GM12878 (cell line): ENCODE results near the gene CHMP4A. TPM values are rescaled to one million over a fixed set of nuclear protein-coding genes. Genes with fewer than 3 reads are reported as not detected.

ENCODE experiments used
- BCL11A ChIP-seq: IDR thresholded peaks from 2 replicates; pipeline ENCODE4 v1.6.1; 2011; ENCODE audit warnings: low read depth, low read length
- BHLHE40 ChIP-seq, 2 experiments: fragments of 450-650 bp in 1 of 2; IDR thresholded peaks; 2 replicates each; pipeline ENCODE4 v1.6.1; 2011 to 2017; ENCODE audit warnings: low read depth in 2 of 2, borderline replicate concordance in 1 of 2, improper control_type of control experiment in 1 of 2, low read length in 1 of 2, mild to moderate bottlenecking in 1 of 2
- E4F1 ChIP-seq: fragments of 450-650 bp; IDR thresholded peaks from 2 replicates; pipeline ENCODE4 v1.6.1; 2018; ENCODE audit warnings: borderline replicate concordance, mild to moderate bottlenecking; ENCODE audit not compliant: partially characterized antibody
- EZH2 ChIP-seq: IDR thresholded peaks from 2 replicates; pipeline ENCODE4 v1.6.1; 2012; ENCODE audit warnings: low read depth, mild to moderate bottlenecking, control low read depth, inconsistent platforms, low read length, borderline replicate concordance; ENCODE audit not compliant: control insufficient read depth
- HDGF ChIP-seq: fragments of 450-650 bp; IDR thresholded peaks from 2 replicates; pipeline ENCODE4 v1.6.1; 2016; ENCODE audit warnings: antibody characterized with exemption
- IRF4 ChIP-seq: IDR thresholded peaks from 2 replicates; pipeline ENCODE4 v1.6.1; 2011; ENCODE audit warnings: low read depth, low read length
- NFYB ChIP-seq: IDR thresholded peaks from 2 replicates; pipeline ENCODE4 v1.6.1; 2011; ENCODE audit warnings: low read depth, mild to moderate bottlenecking, low read length, improper control_type of control experiment, moderate library complexity; ENCODE audit not compliant: insufficient read depth
- NR2F1 ChIP-seq: fragments of 450-650 bp; conservative IDR thresholded peaks from 2 replicates; pipeline ENCODE4 v1.6.1; 2017; ENCODE audit warnings: mild to moderate bottlenecking
- PBX3 ChIP-seq: IDR thresholded peaks from 2 replicates; pipeline ENCODE4 v1.6.1; 2011; ENCODE audit warnings: mild to moderate bottlenecking, low read depth, low read length, moderate library complexity; ENCODE audit not compliant: insufficient replicate concordance
- RUNX3 ChIP-seq: IDR thresholded peaks from 2 replicates; pipeline ENCODE4 v1.6.1; 2012; ENCODE audit warnings: low read length, inconsistent platforms
- SMAD1 ChIP-seq: fragments of 450-650 bp; IDR thresholded peaks from 2 replicates; pipeline ENCODE4 v1.6.1; 2018; ENCODE audit warnings: mild to moderate bottlenecking, low read depth; ENCODE audit not compliant: partially characterized antibody
- SMARCA5 ChIP-seq: fragments of 450-650 bp; IDR thresholded peaks from 2 replicates; pipeline ENCODE4 v1.6.1; 2017; ENCODE audit warnings: mild to moderate bottlenecking
- SMC3 ChIP-seq: IDR thresholded peaks from 2 replicates; pipeline ENCODE4 v1.6.1; 2011; ENCODE audit warnings: low read length, improper control_type of control experiment, borderline replicate concordance
- SPI1 ChIP-seq: IDR thresholded peaks from 2 replicates; pipeline ENCODE4 v1.6.1; 2011; ENCODE audit warnings: low read depth, mild to moderate bottlenecking, low read length, moderate library complexity, borderline replicate concordance; ENCODE audit not compliant: insufficient read depth
- USF2 ChIP-seq: IDR thresholded peaks from 2 replicates; pipeline ENCODE4 v1.6.1; 2011; ENCODE audit warnings: low read depth, low read length, improper control_type of control experiment, borderline replicate concordance
- ZNF24 ChIP-seq: fragments of 450-650 bp; IDR thresholded peaks from 2 replicates; pipeline ENCODE4 v1.6.1; 2017; ENCODE audit warnings: antibody characterized with exemption, mild to moderate bottlenecking
- polyA plus RNA-seq, 11 experiments: library from polyadenylated mRNA; depleted of rRNA in 4 of 11; unstranded in 6 of 11; stranded (reverse) in 5 of 11; fragments of >200 nt; fragmentation: Nextera tagmentation in 4 of 11; fragmentation: Illumina TruSeq in 1 of 11; extraction: Ambion mirVana in 4 of 11; extraction: Trizol in 1 of 11; gene quantifications; 1 replicate in 1 of 11; 2 replicates in 10 of 11; pipeline versions ENCODE4 v1.2.1 to v1.2.3, GENCODE V29; 2011 to 2016; ENCODE audit warnings: inconsistent platforms in 2 of 11, missing spikeins in 2 of 11, low read depth in 1 of 11
- total RNA-seq, 4 experiments: library from RNA; depleted of rRNA in 3 of 4; stranded (reverse); fragments of >200 nt in 3 of 4; fragmentation: Illumina TruSeq in 1 of 4; extraction: Trizol in 1 of 4; gene quantifications; 2 replicates each; pipeline versions ENCODE4 v1.2.1 to v1.2.3, GENCODE V29; 2013 to 2021
- TF ChIP-seq, protein P1 (sequence below): IDR thresholded peaks from 2 replicates; pipeline ENCODE4 v1.6.1; 2012; ENCODE audit warnings: low read length, inconsistent platforms
- TF ChIP-seq, protein P2 (sequence below): IDR thresholded peaks from 2 replicates; pipeline ENCODE4 v1.6.1; 2011; ENCODE audit warnings: borderline replicate concordance, low read depth, mild to moderate bottlenecking, moderate library complexity, low read length; ENCODE audit not compliant: insufficient read depth, poor library complexity, severe bottlenecking
- TF ChIP-seq, protein P3 (sequence below): fragments of 450-650 bp; conservative IDR thresholded peaks from 2 replicates; pipeline ENCODE4 v1.6.1; 2017; ENCODE audit warnings: mild to moderate bottlenecking, moderate library complexity

CHMP4A gene
- total and polyA plus RNA-seq, 10 of the 15 experiments (the other 5 are each of a cell fraction or from before 2014, with no cell fraction given) = 35.5 to 151 (median 84.7) TPM

GRCh38 chr14:24171422-24172260 is 41.6 kb downstream of the CHMP4A start, which contains the start of gene REC8 (continued):
- peak; percentile 3 for TF ChIP-seq PBX3
- TF ChIP-seq, protein P1, sequence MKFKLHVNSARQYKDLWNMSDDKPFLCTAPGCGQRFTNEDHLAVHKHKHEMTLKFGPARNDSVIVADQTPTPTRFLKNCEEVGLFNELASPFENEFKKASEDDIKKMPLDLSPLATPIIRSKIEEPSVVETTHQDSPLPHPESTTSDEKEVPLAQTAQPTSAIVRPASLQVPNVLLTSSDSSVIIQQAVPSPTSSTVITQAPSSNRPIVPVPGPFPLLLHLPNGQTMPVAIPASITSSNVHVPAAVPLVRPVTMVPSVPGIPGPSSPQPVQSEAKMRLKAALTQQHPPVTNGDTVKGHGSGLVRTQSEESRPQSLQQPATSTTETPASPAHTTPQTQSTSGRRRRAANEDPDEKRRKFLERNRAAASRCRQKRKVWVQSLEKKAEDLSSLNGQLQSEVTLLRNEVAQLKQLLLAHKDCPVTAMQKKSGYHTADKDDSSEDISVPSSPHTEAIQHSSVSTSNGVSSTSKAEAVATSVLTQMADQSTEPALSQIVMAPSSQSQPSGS = 0 out of 2 replicates have a peak, but pooled peaks have one; percentile 24
- TF ChIP-seq BHLHE40 (IDR thresholded peaks at IDR 0.05; ENCODE audit: borderline replicate concordance in 1 of 2, low read depth in 2 of 2, low read length in 1 of 2) = peak; percentile 8 to 69; a peak in 2 of 4 replicates
- TF ChIP-seq, protein P2, sequence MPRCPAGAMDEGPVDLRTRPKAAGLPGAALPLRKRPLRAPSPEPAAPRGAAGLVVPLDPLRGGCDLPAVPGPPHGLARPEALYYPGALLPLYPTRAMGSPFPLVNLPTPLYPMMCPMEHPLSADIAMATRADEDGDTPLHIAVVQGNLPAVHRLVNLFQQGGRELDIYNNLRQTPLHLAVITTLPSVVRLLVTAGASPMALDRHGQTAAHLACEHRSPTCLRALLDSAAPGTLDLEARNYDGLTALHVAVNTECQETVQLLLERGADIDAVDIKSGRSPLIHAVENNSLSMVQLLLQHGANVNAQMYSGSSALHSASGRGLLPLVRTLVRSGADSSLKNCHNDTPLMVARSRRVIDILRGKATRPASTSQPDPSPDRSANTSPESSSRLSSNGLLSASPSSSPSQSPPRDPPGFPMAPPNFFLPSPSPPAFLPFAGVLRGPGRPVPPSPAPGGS = peak; percentile 70
- peak; percentile 76 for TF ChIP-seq RUNX3
- TF ChIP-seq HDGF = peak; percentile 20; the same call in 1 of the 2 replicates
- no peak for TF ChIP-seq SMARCA5
- TF ChIP-seq BCL11A = 0 out of 2 replicates have a peak, but pooled peaks have one; percentile 32
- TF ChIP-seq ZNF24 = no peak
- TF ChIP-seq SMAD1 = no peak
- TF ChIP-seq SMC3 = no peak
- TF ChIP-seq, protein P3, sequence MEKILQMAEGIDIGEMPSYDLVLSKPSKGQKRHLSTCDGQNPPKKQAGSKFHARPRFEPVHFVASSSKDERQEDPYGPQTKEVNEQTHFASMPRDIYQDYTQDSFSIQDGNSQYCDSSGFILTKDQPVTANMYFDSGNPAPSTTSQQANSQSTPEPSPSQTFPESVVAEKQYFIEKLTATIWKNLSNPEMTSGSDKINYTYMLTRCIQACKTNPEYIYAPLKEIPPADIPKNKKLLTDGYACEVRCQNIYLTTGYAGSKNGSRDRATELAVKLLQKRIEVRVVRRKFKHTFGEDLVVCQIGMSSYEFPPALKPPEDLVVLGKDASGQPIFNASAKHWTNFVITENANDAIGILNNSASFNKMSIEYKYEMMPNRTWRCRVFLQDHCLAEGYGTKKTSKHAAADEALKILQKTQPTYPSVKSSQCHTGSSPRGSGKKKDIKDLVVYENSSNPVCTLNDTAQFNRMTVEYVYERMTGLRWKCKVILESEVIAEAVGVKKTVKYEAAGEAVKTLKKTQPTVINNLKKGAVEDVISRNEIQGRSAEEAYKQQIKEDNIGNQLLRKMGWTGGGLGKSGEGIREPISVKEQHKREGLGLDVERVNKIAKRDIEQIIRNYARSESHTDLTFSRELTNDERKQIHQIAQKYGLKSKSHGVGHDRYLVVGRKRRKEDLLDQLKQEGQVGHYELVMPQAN = 0 out of 2 replicates have a peak, but pooled peaks have one; percentile 59
- no peak for TF ChIP-seq SPI1
- TF ChIP-seq IRF4 = no peak
- TF ChIP-seq EZH2 = no peak
- TF ChIP-seq USF2 = no peak
- peak; percentile 88 for TF ChIP-seq NR2F1
- TF ChIP-seq NFYB = peak; percentile 92
- no peak for TF ChIP-seq E4F1
